Psoas muscle (tissue), 8 donors: Measurements from ENCODE around the gene GPR137. TPM values are rescaled to one million over a fixed set of nuclear protein-coding genes. Genes with fewer than 3 reads are reported as not detected.
"Not testable (repeated sequence)": the region's sequence is repeated elsewhere in the genome, so short reads cannot be mapped to it uniquely, and the experiment has no call there.

Source experiments
- ATAC-seq, 4 donors: fragments of 200-7000 bp; cut with Tn5 transposase; one replicate each; pipeline ENCODE4 v1.9.1; 2020; ENCODE audit warnings: moderate library complexity in 3 of 4, mild to moderate bottlenecking in 2 of 4
- DNase-seq, 2 donors: peaks; one replicate each; pipeline ENCODE4 v3.0.0-alpha.2; 2020
- H3K27ac ChIP-seq: fragments of 200-600 bp; one replicate; pipeline ENCODE4 v1.8.0; 2022
- H3K27me3 ChIP-seq, 3 donors: fragments of 200-600 bp in 1 of 3; one replicate each; pipeline versions ENCODE4 v1.6.1 to v1.8.0; 2013 to 2022; ENCODE audit warnings: low read length in 2 of 3, mild to moderate bottlenecking in 2 of 3, moderate library complexity in 1 of 3; ENCODE audit not compliant: insufficient read depth in 3 of 3
- H3K36me3 ChIP-seq, 2 donors: fragments of 200-600 bp in 1 of 2; one replicate each; pipeline versions ENCODE4 v1.6.1 to v1.8.0; 2013 to 2022; ENCODE audit warnings: low read depth in 1 of 2, mild to moderate bottlenecking in 1 of 2, moderate library complexity in 1 of 2; ENCODE audit not compliant: insufficient read depth in 1 of 2
- H3K4me1 ChIP-seq: fragments of 200-600 bp; one replicate; pipeline ENCODE4 v1.8.0; 2022
- H3K4me3 ChIP-seq: fragments of 200-600 bp; one replicate; pipeline ENCODE4 v1.8.0; 2022; ENCODE audit warnings: mild to moderate bottlenecking
- H3K9me3 ChIP-seq: fragments of 200-600 bp; one replicate; pipeline ENCODE4 v1.8.0; 2022
- CTCF ChIP-seq: fragments of 200-600 bp; IDR thresholded peaks from one replicate; pipeline ENCODE4 v1.8.0; 2022; ENCODE audit warnings: antibody characterized with exemption
- WGBS, 3 donors: extraction: QIAGEN DNeasy Blood & Tissue Kit; methylation state at CpG; one replicate each; pipeline versions ENCODE4 v1.1.6 to v1.1.7; 2013; 5-methylcytosine and 5-hydroxymethylcytosine counted together
- intact Hi-C, 2 donors: fragments of 100-400 bp; cut with DNase I; formaldehyde crosslinking; loops; one replicate each; pipeline versions ENCODE4 v1.11.0 to v1.14.2; 2022
- polyA plus RNA-seq, 3 donors: library from polyadenylated mRNA; stranded (reverse); fragments of 200-250 nt; gene quantifications; one replicate each; pipeline ENCODE4 v1.2.3, GENCODE V29; 2013
- total RNA-seq, 4 donors: library from RNA; stranded (reverse); fragmentation: NEBNext Ultra II Directional in 2 of 4; extraction: Animal tissue kit (Norgen Biotek cat#: 25700) in 2 of 4; gene quantifications; one replicate each; pipeline versions ENCODE4 v1.2.1 to v1.2.4, GENCODE V29; 2021 to 2023
- donor health status: healthy with polysubstance abuse.
- donor health status: DM: no; HTN: no; CAD: no; lungs with moderate emphysema.
- donor health status: Bipolar disorder and iron deficiency.
- donor health status: healthy.
- donor health status: DM: yes; HTN: yes; CAD: no.
- donor health status: DM: no; HTN: no; CAD: no.
- donor health status: DM: no; HTN: no; CAD: no.
- donor health status: DM: yes; HTN: yes; CAD: no.

The GPR137 gene
- total and polyA plus RNA-seq, 7 donors, result 13.8 to 49.9 (median 17.7) TPM

DNA sequence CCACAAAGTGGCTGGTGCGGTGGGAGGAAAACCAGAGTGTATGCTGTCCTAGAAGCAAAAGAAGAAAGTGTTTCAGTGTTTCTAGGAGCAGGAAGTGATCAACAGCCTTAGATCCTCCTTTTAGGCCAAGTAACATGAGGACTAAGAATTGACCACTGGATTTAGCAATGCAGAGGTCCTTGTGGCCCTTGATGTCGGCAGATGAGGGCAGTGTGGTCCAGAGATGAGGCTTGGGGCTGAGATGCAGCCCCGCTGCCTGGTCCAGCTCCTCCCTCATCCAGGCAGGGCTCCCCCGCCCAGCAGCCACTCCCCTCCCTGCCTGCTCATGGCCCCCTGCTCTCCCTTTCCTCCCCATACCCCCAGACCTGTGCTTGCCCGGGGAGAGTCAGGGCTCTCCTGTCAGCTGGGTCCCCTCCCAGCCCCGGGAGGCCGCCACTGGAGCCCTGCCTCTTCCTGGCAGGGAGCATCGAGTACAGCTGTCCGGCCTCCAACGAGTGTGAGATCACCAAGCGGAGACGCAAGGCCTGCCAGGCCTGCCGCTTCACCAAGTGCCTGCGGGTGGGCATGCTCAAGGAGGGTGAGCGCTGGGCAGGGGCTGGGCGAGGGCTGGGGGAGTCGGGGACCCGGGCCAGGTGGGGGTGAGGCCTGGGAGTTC is 28.0 kb downstream of the GPR137 start:
- peak; percentile 14 to 46 (median 36) for ATAC-seq
- peak overlapping the region; percentile 83 for H3K27ac ChIP-seq
- DNase-seq, result peak; percentile 80 to 91
- H3K4me3 ChIP-seq, result peak overlapping the region; percentile 46
- peaks cover 5 to 28% of the 10 kb centered on the region in 2 donors for H3K36me3 ChIP-seq
- H3K4me1 ChIP-seq, result peaks cover 31% of the 10 kb centered on the region
- no peaks in the 10 kb centered on the region for H3K9me3 ChIP-seq
- no peaks in the 10 kb centered on the region for H3K27me3 ChIP-seq
- 26 to 49% (median 34%) methylated on average over 18 of the region's 18 CpGs for WGBS, 3 donors
- intact Hi-C loops, result no loop called here
- TF ChIP-seq CTCF, result no peak

DNA sequence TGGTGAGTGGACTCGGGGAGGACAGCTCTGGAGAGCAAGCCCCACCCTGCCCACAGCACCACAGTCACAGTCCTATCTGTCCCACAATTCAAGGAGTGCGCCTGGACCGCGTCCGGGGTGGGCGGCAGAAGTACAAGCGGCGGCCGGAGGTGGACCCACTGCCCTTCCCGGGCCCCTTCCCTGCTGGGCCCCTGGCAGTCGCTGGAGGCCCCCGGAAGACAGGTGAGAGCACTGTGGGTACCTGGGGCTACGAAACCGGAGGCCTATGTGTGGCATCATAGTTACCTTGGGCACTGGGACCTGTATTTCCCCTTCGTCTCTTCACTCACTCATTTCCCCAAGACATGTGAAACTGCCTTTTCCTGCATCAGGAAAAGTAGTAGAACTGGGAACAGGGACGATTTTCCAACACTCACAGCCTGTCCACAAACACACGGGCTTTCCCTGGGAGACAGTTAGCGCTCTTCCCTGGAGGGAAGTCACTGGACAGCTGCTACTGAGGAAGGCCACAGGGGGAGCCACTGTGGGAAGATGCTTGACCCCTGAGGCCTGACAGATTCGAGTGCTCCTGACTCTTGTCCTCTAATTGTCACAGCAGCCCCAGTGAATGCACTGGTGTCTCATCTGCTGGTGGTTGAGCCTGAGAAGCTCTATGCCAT is 28.6 kb downstream of the GPR137 start:
- no peak for DNase-seq
- H3K27me3 ChIP-seq, result no peaks in the 10 kb centered on the region
- intact Hi-C loops, result no loop called here
- peaks cover 5 to 28% of the 10 kb centered on the region in 2 donors for H3K36me3 ChIP-seq
- no peak for ATAC-seq
- TF ChIP-seq CTCF, result no peak
- peaks cover 31% of the 10 kb centered on the region for H3K4me1 ChIP-seq
- WGBS, 3 donors, result 45 to 61% (median 59%) methylated on average over 18 to 19 of the region's 19 CpGs
- no peaks in the 10 kb centered on the region for H3K9me3 ChIP-seq
- H3K4me3 ChIP-seq, result peak overlapping the region; percentile 46
- peak overlapping the region; percentile 83 for H3K27ac ChIP-seq

DNA sequence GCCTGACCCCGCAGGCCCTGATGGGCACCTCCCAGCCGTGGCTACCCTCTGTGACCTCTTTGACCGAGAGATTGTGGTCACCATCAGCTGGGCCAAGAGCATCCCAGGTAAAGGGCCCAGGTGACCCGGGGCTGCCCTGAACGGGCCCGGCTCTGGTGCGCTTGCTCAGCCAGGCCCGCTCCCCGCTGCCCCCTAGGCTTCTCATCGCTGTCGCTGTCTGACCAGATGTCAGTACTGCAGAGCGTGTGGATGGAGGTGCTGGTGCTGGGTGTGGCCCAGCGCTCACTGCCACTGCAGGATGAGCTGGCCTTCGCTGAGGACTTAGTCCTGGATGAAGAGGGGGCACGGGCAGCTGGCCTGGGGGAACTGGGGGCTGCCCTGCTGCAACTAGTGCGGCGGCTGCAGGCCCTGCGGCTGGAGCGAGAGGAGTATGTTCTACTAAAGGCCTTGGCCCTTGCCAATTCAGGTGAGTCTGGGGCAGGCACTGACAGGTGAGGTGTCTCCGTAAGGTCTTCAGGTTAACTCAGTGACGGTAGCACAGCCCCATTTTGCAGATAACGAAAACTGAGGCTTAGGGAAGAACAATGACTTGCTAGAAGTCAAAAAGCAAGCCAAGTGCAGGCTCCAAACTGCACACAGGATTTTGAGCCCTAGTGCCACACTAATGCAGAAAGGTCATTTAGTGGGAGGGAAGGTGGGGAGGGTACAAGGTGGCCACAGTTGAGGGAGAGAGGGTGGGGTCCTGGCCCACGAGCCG is 29.3 kb downstream of the GPR137 start:
- ATAC-seq, result no peak
- intact Hi-C loops, result no loop called here

GRCh38 chr11:64315667-64316526 is 30.2 kb downstream of the GPR137 start:
- H3K9me3 ChIP-seq, intact Hi-C loops, H3K27me3 ChIP-seq, ATAC-seq, DNase-seq: not testable (repeated sequence)
- Histone ChIP-seq H3K27ac (peak overlapping the region; percentile 99), H3K4me3 (peak overlapping the region; percentile 86), H3K4me1 (peaks cover 31% of the 10 kb centered on the region), H3K36me3 (peaks cover 7 to 28% of the 10 kb centered on the region in 2 donors)
- WGBS, 3 donors, result 56 to 64% (median 63%) methylated on average over 24 to 25 of the region's 25 CpGs

More for the DNA sequence above, 29.3 kb downstream of the GPR137 start:
- Histone ChIP-seq H3K4me1 (peaks cover 31% of the 10 kb centered on the region), H3K4me3 (no peak overlapping the region), H3K27ac (no peak overlapping the region), H3K27me3 (no peaks in the 10 kb centered on the region), H3K9me3 (no peaks in the 10 kb centered on the region), H3K36me3 (peaks cover 5 to 28% of the 10 kb centered on the region in 2 donors)
- WGBS, 3 donors, result 82 to 85% (median 84%) methylated on average over 24 of the region's 24 CpGs
- no peak for TF ChIP-seq CTCF
- DNase-seq, result no peak
